Progenitor cell of endocrine pancreas (in vitro differentiated cells): Measurements from ENCODE around the gene CCDC120. TPM values are rescaled to one million over a fixed set of nuclear protein-coding genes. Genes with fewer than 3 reads are reported as not detected.
A peak's percentile ranks its signal among the peaks of the same experiment; 100 is the strongest.

ENCODE experiments used
- DNase-seq: peaks from one replicate; pipeline ENCODE4 v3.0.0; 2021; ENCODE audit warnings: low spot score; ENCODE audit not compliant: unreplicated experiment
- H3K27ac Mint-ChIP-seq: 2 replicates; pipeline ENCODE4 v1.8.0; 2021; ENCODE audit warnings: mild to moderate bottlenecking, moderate library complexity, mixed read lengths
- H3K27me3 Mint-ChIP-seq: 2 replicates; pipeline ENCODE4 v1.8.0; 2021; ENCODE audit warnings: mixed read lengths
- H3K36me3 Mint-ChIP-seq: 2 replicates; pipeline ENCODE4 v1.8.0; 2022; ENCODE audit warnings: mixed read lengths; ENCODE audit not compliant: insufficient read depth
- H3K4me1 Mint-ChIP-seq: 2 replicates; pipeline ENCODE4 v1.8.0; 2021; ENCODE audit warnings: low read depth, mixed read lengths
- H3K4me3 Mint-ChIP-seq: 2 replicates; pipeline ENCODE4 v1.8.0; 2021; ENCODE audit warnings: low read depth, mild to moderate bottlenecking, moderate library complexity, mixed read lengths
- H3K9me3 Mint-ChIP-seq: 2 replicates; pipeline ENCODE4 v1.8.0; 2021; ENCODE audit warnings: low read depth, mixed read lengths
- total RNA-seq: library from RNA; stranded (reverse); gene quantifications from 2 replicates; pipeline ENCODE4 v1.2.1, GENCODE V29; 2021
- TF ChIP-seq, protein P1 (sequence below): fragments of 200-600 bp; sonication (generic); IDR thresholded peaks from one replicate; pipeline ENCODE4 v1.5.0; 2021; ENCODE audit warnings: antibody characterized with exemption, mild to moderate bottlenecking; ENCODE audit not compliant: unreplicated experiment

Gene CCDC120
- total RNA-seq, 1 donor from 2014 or later = 27.1 TPM

DNA sequence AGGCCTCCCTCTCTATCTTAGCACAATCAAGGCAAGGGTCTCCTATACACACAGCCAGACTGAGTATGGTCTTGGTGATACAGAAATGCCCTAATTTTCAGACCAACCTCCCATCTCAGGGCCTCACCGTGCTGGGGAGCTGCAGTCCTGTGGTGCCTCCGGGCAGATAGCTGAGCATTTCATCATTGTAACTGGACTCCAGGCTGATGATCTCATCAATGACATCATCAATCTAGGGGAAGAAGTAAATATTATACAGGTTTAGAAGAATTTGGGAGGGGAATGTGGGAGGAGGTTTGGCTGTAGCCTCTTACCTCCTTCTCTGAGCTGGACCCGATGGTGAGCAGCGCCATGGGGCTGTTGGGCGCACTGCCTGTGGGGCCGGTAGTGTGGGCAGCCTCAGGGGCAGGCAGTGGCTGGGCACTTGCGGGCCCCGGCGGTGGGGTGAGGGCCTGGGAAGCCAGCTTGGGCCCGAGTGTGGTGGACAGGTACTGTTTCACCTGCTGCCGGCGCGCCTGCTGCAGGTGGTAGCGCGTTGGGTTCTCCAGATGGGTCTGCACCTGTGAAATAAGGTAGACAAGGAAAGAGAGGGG, 20.8 kb upstream of the CCDC120 start:
- no peaks in the 10 kb centered on the region for H3K27me3 Mint-ChIP-seq
- H3K9me3 Mint-ChIP-seq = peaks cover 7% of the 10 kb centered on the region
- H3K4me3 Mint-ChIP-seq = no peak overlapping the region
- TF ChIP-seq, protein P1, sequence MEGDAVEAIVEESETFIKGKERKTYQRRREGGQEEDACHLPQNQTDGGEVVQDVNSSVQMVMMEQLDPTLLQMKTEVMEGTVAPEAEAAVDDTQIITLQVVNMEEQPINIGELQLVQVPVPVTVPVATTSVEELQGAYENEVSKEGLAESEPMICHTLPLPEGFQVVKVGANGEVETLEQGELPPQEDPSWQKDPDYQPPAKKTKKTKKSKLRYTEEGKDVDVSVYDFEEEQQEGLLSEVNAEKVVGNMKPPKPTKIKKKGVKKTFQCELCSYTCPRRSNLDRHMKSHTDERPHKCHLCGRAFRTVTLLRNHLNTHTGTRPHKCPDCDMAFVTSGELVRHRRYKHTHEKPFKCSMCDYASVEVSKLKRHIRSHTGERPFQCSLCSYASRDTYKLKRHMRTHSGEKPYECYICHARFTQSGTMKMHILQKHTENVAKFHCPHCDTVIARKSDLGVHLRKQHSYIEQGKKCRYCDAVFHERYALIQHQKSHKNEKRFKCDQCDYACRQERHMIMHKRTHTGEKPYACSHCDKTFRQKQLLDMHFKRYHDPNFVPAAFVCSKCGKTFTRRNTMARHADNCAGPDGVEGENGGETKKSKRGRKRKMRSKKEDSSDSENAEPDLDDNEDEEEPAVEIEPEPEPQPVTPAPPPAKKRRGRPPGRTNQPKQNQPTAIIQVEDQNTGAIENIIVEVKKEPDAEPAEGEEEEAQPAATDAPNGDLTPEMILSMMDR = no peak
- no peak for DNase-seq
- H3K36me3 Mint-ChIP-seq = peaks cover 18% of the 10 kb centered on the region
- peaks cover 18% of the 10 kb centered on the region for H3K4me1 Mint-ChIP-seq
- H3K27ac Mint-ChIP-seq = peak overlapping the region; percentile 86

DNA sequence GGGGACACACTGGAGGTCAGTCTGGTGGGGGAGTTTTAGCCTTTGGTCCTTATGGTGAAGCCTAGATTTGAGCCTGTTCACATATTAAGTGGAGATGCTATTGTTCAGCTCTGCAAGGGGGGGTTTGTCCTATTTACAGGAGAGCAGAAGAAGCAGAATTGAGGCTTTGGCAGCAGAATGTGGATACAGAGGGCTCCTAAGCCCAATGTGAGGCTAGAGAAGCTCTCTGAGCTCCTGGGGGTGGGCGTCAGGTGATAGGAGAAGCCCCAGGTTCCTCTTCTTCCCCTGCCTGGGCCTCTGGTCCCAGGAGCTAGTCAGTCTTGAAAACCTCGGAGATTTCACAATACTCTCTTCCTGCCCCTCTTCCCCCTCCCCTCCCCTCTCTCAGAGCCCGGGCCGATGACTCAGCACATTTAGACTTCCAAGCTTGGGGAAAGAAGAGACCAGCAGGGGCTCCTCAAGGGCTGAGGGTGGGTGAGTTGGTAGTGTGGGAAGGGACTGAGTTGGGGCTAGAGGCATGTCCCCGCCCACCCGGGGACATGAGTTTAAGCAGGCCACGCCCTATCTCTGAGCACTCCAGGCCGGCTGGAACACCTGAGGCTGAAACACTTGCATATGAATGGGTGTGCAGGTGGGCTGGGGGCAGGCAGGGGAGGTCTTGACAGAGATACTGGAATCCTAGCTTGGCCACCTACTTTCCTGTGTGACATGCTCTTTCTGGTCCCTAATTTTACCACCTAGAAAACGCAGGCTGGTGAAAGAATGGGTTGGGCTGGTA, 19.0 kb upstream of the CCDC120 start:
- peak overlapping the region; percentile 46 for H3K4me3 Mint-ChIP-seq
- peaks cover 7% of the 10 kb centered on the region for H3K9me3 Mint-ChIP-seq
- H3K27me3 Mint-ChIP-seq = no peaks in the 10 kb centered on the region
- TF ChIP-seq, protein P1 = no peak
- peak; percentile 56 for DNase-seq
- H3K27ac Mint-ChIP-seq = peak overlapping the region; percentile 78
- peaks cover 18% of the 10 kb centered on the region for H3K4me1 Mint-ChIP-seq
- H3K36me3 Mint-ChIP-seq = peaks cover 10% of the 10 kb centered on the region

DNA sequence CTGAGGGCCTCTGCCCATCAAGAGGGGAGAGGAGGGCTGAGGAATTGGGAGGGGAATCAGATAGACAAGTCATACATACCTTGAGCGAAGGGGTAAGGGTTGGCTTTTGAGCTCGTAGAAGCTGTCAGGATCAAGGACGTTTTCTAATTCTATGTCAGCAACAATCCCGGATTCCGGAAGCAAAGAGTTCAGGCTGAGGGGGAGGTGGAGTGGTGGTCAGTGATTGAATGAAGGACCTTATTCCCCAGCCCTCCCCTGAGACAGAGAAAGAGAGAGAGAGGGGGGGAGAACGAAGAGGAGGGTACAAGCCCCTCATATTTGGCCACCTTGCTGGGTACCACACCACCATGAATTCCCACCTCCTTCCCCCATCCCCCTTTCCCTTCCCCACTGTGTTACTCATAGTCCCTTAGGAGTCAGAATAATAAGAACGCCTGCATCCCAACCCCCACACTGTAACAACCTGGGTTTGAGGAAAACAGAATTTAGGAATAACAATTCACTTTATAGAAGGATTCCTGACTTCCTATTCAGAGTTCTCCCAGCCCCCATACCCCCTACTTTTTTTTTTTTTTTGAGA, 18.3 kb upstream of the CCDC120 start:
- Mint-ChIP-seq H3K36me3 (peaks cover 9% of the 10 kb centered on the region), H3K4me1 (peaks cover 18% of the 10 kb centered on the region), H3K9me3 (peaks cover 7% of the 10 kb centered on the region), H3K27ac (peak overlapping the region; percentile 97), H3K27me3 (no peaks in the 10 kb centered on the region), H3K4me3 (peak overlapping the region; percentile 87)
- no peak for DNase-seq
- TF ChIP-seq, protein P1 = no peak

DNA sequence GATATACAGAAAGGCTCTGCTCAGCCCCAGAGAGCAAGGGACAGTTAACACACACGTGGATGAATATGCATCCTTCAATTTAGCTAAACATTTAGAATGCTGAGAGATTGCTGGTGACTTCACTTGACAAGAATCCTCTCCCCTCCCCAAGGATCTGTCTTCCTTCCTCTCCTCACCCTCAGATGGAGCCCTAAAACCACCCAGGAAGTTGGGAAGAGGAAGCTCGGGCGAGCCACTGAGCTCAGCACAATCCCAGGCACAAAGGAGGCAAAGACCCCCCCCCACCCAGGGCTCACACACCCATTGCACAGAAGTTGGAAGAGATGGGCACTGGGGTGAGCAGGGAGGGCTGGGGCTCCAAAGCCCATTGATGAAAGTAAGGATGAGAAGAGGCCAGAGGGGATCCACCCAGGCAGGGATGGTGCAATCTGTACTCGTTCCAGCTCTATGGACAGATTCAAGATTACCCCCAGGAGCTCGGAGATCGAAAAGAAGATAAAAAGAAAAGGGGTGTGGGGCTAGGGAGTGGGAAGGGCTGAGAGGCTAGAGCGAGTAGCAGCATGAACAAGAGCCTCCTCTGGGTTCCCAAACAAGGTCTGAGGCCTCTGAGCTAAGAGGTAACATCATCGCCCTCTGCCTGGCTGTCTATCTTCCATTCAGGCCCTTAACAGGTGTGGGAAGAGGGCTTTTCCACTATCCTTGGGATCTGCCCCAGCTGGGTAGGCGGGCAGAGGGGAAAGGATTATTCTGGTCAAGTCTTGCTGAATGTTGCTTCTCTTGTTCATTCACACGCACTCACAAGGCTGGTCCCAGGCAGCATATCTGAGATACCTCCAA, 16.8 kb upstream of the CCDC120 start:
- no peak for DNase-seq
- Mint-ChIP-seq H3K9me3 (peaks cover 7% of the 10 kb centered on the region), H3K4me3 (peak overlapping the region; percentile 87), H3K27ac (peak overlapping the region; percentile 97), H3K36me3 (peaks cover 9% of the 10 kb centered on the region), H3K27me3 (no peaks in the 10 kb centered on the region), H3K4me1 (peaks cover 18% of the 10 kb centered on the region)
- TF ChIP-seq, protein P1 = no peak
